ENCODE data around the gene LETM1. TPM values are rescaled to one million over a fixed set of nuclear protein-coding genes. Genes with fewer than 3 reads are reported as not detected.

The LETM1 gene
- total RNA-seq, 1 experiment from 2014 or later = 63.9 TPM

DNA sequence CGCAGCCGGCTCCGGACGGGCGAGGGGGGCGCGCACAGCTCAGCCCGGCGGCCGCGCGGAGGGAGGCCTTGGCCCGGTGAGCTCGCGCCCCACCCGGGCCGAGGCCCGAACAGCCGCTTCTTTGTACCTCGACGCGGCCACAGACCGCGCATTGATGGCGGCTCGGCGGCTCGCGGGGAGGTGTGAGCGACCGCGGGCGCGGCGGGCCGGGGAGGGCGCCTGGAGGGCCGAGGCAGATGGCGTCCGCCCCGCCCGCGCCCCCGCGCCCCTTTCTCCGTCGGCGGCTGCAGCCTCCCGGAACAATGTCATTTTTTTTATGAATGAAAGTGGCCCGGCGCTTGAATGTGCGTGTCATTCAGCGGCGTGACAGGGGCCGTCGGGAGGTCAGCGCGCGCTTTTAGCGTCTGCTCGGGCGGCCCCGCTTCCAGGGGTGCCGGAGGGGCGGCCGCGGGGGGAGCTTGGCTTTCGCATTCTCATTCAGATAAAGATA, 61.1 kb downstream of the LETM1 start:
- intact Hi-C loops (cut with micrococcal nuclease; ENCODE audit: unreplicated experiment) = loop anchor here (1.0 to 2.0 kb wide), 3 partner anchors 15 to 62 kb away; partner anchors contain the start of gene LETM1
- no peak overlapping the region for H3K27ac Mint-ChIP-seq (ENCODE audit: unreplicated experiment)
- H3K27me3 ChIP-seq (replicated peaks; ENCODE audit: control insufficient read depth, insufficient read depth, low read length) = no peaks in the 10 kb centered on the region
- peaks cover 6% of the 10 kb centered on the region for H3K4me1 Mint-ChIP-seq (ENCODE audit: low read depth, unreplicated experiment)
- TF ChIP-seq, protein P1, sequence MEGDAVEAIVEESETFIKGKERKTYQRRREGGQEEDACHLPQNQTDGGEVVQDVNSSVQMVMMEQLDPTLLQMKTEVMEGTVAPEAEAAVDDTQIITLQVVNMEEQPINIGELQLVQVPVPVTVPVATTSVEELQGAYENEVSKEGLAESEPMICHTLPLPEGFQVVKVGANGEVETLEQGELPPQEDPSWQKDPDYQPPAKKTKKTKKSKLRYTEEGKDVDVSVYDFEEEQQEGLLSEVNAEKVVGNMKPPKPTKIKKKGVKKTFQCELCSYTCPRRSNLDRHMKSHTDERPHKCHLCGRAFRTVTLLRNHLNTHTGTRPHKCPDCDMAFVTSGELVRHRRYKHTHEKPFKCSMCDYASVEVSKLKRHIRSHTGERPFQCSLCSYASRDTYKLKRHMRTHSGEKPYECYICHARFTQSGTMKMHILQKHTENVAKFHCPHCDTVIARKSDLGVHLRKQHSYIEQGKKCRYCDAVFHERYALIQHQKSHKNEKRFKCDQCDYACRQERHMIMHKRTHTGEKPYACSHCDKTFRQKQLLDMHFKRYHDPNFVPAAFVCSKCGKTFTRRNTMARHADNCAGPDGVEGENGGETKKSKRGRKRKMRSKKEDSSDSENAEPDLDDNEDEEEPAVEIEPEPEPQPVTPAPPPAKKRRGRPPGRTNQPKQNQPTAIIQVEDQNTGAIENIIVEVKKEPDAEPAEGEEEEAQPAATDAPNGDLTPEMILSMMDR (IDR thresholded peaks at IDR 0.05; ENCODE audit: insufficient read depth in 1 of 2, low read depth in 1 of 2, low read length in 1 of 2, severe bottlenecking in 1 of 2, unreplicated experiment in 1 of 2) = no peak
- CTCF ChIA-PET = interaction anchor here (0.6 to 4.4 kb wide), 7 partner anchors 15 to 1140 kb away, joined by 3 to 35 read pairs (median 5); no protein-coding TSS in a partner anchor
- no peaks in the 10 kb centered on the region for H3K9me3 ChIP-seq
- DNase-seq = no peak
- no peaks in the 10 kb centered on the region for H3K27me3 Mint-ChIP-seq (ENCODE audit: insufficient read depth, unreplicated experiment)
- peaks cover 2% of the 10 kb centered on the region for H3K36me3 ChIP-seq (ENCODE audit: control insufficient read depth, insufficient read depth, low read length)
- no TSS peak for BruUV-seq (replicated peaks)
- H3K4me3 ChIP-seq (ENCODE audit: low read depth, low read length) = peak overlapping the region; percentile 73
- peaks cover 36% of the 10 kb centered on the region for H3K4me1 ChIP-seq
- POLR2A ChIA-PET = interaction anchor here (0.7 to 2.6 kb wide), 6 partner anchors 15 to 83 kb away, joined by 3 to 11 read pairs (median 6); partner anchors contain the start of genes SLBP, TACC3 and TMEM129
- H3K36me3 Mint-ChIP-seq (ENCODE audit: insufficient read depth, unreplicated experiment) = peaks cover 33% of the 10 kb centered on the region
- H3K9me3 Mint-ChIP-seq (ENCODE audit: unreplicated experiment) = no peaks in the 10 kb centered on the region
- peak overlapping the region; percentile 68 for H3K4me3 Mint-ChIP-seq (ENCODE audit: unreplicated experiment)

DNA sequence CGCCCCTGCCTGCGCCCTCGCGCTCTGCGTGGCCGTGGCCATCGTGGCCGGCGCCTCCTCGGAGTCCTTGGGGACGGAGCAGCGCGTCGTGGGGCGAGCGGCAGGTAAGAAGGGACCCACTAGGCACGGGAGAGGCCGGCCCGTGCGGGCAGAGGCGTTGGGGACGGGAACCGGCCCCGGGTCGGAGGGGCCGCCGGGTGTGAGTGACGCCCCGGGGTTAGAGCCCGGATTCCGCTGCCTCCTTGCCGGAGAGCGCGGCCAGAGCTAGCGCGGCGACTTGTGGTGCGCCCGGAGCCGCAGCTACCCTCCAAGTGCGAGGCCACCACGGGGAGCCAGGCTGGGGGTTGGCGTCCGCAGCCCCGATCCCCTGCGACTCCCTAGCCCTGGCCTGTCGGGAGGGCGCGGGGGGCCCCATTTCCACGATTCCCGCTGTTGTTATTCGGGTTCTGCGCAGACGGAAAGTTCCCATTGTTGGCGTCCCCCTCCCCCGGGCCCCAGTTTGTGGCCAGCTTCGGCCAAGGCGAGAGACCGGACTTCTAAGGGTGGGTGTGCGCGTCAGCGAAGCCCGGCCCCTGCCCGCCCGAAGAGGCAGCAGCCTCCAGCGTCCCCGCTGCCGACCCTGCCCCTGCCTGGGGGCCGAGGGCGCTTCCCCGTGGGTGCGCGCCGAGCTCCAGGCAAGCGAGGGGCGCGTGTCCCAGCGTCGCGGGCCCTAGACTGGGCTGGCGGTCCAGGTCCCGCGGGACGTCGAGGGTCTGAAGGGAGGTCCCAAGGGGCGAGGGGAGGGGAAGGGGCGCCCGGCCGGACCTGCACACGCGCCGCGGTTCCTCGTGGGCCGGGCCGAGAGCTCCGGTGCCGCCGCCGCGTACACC, 61.8 kb downstream of the LETM1 start:
- POLR2A ChIA-PET = interaction anchor here (0.7 to 2.6 kb wide), 3 partner anchors 26 to 73 kb away, joined by 3 to 8 read pairs (median 6); partner anchors contain the start of gene TACC3
- Histone ChIP-seq H3K9me3 (no peaks in the 10 kb centered on the region), H3K4me3 (ENCODE audit: low read depth, low read length) (peak overlapping the region; percentile 73), H3K27me3 (replicated peaks; ENCODE audit: control insufficient read depth, insufficient read depth, low read length) (no peaks in the 10 kb centered on the region), H3K4me1 (peaks cover 36% of the 10 kb centered on the region), H3K36me3 (ENCODE audit: control insufficient read depth, insufficient read depth, low read length) (peaks cover 2% of the 10 kb centered on the region)
- CTCF ChIA-PET = interaction anchor here (1.3 to 4.4 kb wide), 2 partner anchors 26 to 46 kb away, joined by 7 to 35 read pairs; no protein-coding TSS in a partner anchor
- no peaks in the 10 kb centered on the region for H3K27me3 Mint-ChIP-seq (ENCODE audit: insufficient read depth, unreplicated experiment)
- DNase-seq = no peak
- H3K4me3 Mint-ChIP-seq (ENCODE audit: unreplicated experiment) = peak overlapping the region; percentile 68
- peaks cover 26% of the 10 kb centered on the region for H3K36me3 Mint-ChIP-seq (ENCODE audit: insufficient read depth, unreplicated experiment)
- intact Hi-C loops (cut with micrococcal nuclease; ENCODE audit: unreplicated experiment) = loop anchor here (2.0 kb wide), 1 partner anchor 63 kb away; the partner anchor contains the start of gene LETM1
- H3K4me1 Mint-ChIP-seq (ENCODE audit: low read depth, unreplicated experiment) = peaks cover 6% of the 10 kb centered on the region
- no TSS peak for BruUV-seq (replicated peaks)
- H3K27ac Mint-ChIP-seq (ENCODE audit: unreplicated experiment) = no peak overlapping the region
- TF ChIP-seq, protein P1 (IDR thresholded peaks at IDR 0.05; ENCODE audit: insufficient read depth in 1 of 2, low read depth in 1 of 2, low read length in 1 of 2, severe bottlenecking in 1 of 2, unreplicated experiment in 1 of 2) = no peak
- no peaks in the 10 kb centered on the region for H3K9me3 Mint-ChIP-seq (ENCODE audit: unreplicated experiment)

DNA sequence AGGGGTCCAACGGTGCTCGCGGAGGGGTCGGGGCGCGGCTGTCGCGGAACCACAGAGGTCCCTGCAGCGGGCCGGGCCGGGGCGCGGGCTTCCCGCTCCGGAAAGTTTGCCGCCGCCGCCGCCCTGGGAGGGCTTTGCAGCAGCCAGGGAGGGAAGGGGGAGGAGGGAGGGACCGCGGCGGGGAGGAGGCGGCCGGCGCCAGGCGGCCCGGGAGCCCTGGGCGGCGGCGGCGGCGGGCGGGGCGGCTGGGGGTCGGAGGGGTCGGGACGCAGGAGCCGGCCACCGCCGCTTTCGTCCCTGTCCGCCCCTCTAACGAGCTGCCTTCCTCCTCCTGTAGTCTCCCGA, 62.5 kb downstream of the LETM1 start:
- no peak overlapping the region for H3K27ac Mint-ChIP-seq (ENCODE audit: unreplicated experiment)
- peaks cover 36% of the 10 kb centered on the region for H3K4me1 ChIP-seq
- H3K4me3 ChIP-seq (ENCODE audit: low read depth, low read length) = peak overlapping the region; percentile 73
- intact Hi-C loops (cut with micrococcal nuclease; ENCODE audit: unreplicated experiment) = no loop called here
- TF ChIP-seq, protein P1 (IDR thresholded peaks at IDR 0.05; ENCODE audit: insufficient read depth in 1 of 2, low read depth in 1 of 2, low read length in 1 of 2, severe bottlenecking in 1 of 2, unreplicated experiment in 1 of 2) = no peak
- CTCF ChIA-PET = interaction anchor here (1.8 to 4.4 kb wide), 2 partner anchors 10 to 26 kb away, joined by 6 to 35 read pairs; no protein-coding TSS in a partner anchor
- H3K27me3 Mint-ChIP-seq (ENCODE audit: insufficient read depth, unreplicated experiment) = no peaks in the 10 kb centered on the region
- H3K9me3 ChIP-seq = no peaks in the 10 kb centered on the region
- POLR2A ChIA-PET = interaction anchor here (1.8 kb wide), 1 partner anchor 26 kb away, joined by 23 read pairs; no protein-coding TSS in a partner anchor
- peaks cover 6% of the 10 kb centered on the region for H3K4me1 Mint-ChIP-seq (ENCODE audit: low read depth, unreplicated experiment)
- H3K9me3 Mint-ChIP-seq (ENCODE audit: unreplicated experiment) = no peaks in the 10 kb centered on the region
- H3K27me3 ChIP-seq (replicated peaks; ENCODE audit: control insufficient read depth, insufficient read depth, low read length) = no peaks in the 10 kb centered on the region
- no TSS peak for BruUV-seq (replicated peaks)
- H3K36me3 ChIP-seq (ENCODE audit: control insufficient read depth, insufficient read depth, low read length) = peaks cover 2% of the 10 kb centered on the region
- peaks cover 19% of the 10 kb centered on the region for H3K36me3 Mint-ChIP-seq (ENCODE audit: insufficient read depth, unreplicated experiment)
- no peak for DNase-seq
- H3K4me3 Mint-ChIP-seq (ENCODE audit: unreplicated experiment) = peak overlapping the region; percentile 68
